GM18498 (cell line): Measurements from ENCODE around the gene PCLO.
A peak's percentile ranks its signal among the peaks of the same experiment; 100 is the strongest.

Experiments used
- ATAC-seq: cut with Tn5 transposase; IDR thresholded peaks from one replicate; pipeline ENCODE4 v1.9.1; 2021; ENCODE audit warnings: mild to moderate bottlenecking, moderate library complexity; ENCODE audit not compliant: unreplicated experiment

Gene PCLO

GRCh38 chr7:83162402-83163256 lies at the start of gene PCLO:
PCLO (minus strand) TSS chr7:83162884; CDS start chr7:83162592, 292 bp downstream.
- peak; percentile 95 for ATAC-seq

- ATAC-seq, result no peak
These were observed 49.0 kb upstream of the PCLO start for GRCh38 chr7:83211685-83212084.

- ATAC-seq, result no peak
These were observed 47.8 kb upstream of the PCLO start for GRCh38 chr7:83210479-83210878.

GRCh38 chr7:83204715-83205114 lies 42.0 kb upstream of the PCLO start:
- ATAC-seq, result no peak

GRCh38 chr7:83201355-83201754 lies 38.7 kb upstream of the PCLO start:
- no peak for ATAC-seq

- no peak for ATAC-seq
These were observed 28.1 kb upstream of the PCLO start for GRCh38 chr7:83190659-83191389.

- ATAC-seq, result no peak
These were observed 16.1 kb upstream of the PCLO start for GRCh38 chr7:83178796-83179195.

- ATAC-seq, result no peak
These were observed 15.4 kb upstream of the PCLO start for GRCh38 chr7:83178066-83178465.

GRCh38 chr7:83173664-83174063 lies 11.0 kb upstream of the PCLO start:
- ATAC-seq, result no peak

GRCh38 chr7:83166781-83167180 lies 4.1 kb upstream of the PCLO start:
- no peak for ATAC-seq

- ATAC-seq, result no peak
These were observed 734 bp downstream of the PCLO start for GRCh38 chr7:83161899-83162401.

GRCh38 chr7:83161186-83161585 lies 1.5 kb downstream of the PCLO start:
- ATAC-seq, result no peak

- no peak for ATAC-seq
These were observed 3.0 kb downstream of the PCLO start for GRCh38 chr7:83159731-83160130.

GRCh38 chr7:83156006-83156405 lies 6.7 kb downstream of the PCLO start:
- ATAC-seq, result no peak

GRCh38 chr7:83155407-83155806 lies 7.3 kb downstream of the PCLO start:
- no peak for ATAC-seq

- no peak for ATAC-seq
These were observed 9.3 kb downstream of the PCLO start for GRCh38 chr7:83153419-83153818.

GRCh38 chr7:83150310-83150709 lies 12.4 kb downstream of the PCLO start:
- no peak for ATAC-seq

- ATAC-seq, result no peak
These were observed 13.2 kb downstream of the PCLO start for GRCh38 chr7:83149466-83149865.

GRCh38 chr7:83148776-83149175 lies 13.9 kb downstream of the PCLO start:
- ATAC-seq, result no peak

- ATAC-seq, result no peak
These were observed 19.6 kb downstream of the PCLO start for GRCh38 chr7:83143107-83143506.

- no peak for ATAC-seq
These were observed 20.3 kb downstream of the PCLO start for GRCh38 chr7:83142365-83142764.

GRCh38 chr7:83141927-83142326 lies 20.8 kb downstream of the PCLO start:
- ATAC-seq, result no peak
